Fibroblast of skin of scalp (primary cell): ENCODE measurements around the gene PPP1R2B.

Experiments
- DNase-seq: peaks from one replicate; pipeline ENCODE4 v3.0.0-alpha.2; 2013

PPP1R2B gene

DNA sequence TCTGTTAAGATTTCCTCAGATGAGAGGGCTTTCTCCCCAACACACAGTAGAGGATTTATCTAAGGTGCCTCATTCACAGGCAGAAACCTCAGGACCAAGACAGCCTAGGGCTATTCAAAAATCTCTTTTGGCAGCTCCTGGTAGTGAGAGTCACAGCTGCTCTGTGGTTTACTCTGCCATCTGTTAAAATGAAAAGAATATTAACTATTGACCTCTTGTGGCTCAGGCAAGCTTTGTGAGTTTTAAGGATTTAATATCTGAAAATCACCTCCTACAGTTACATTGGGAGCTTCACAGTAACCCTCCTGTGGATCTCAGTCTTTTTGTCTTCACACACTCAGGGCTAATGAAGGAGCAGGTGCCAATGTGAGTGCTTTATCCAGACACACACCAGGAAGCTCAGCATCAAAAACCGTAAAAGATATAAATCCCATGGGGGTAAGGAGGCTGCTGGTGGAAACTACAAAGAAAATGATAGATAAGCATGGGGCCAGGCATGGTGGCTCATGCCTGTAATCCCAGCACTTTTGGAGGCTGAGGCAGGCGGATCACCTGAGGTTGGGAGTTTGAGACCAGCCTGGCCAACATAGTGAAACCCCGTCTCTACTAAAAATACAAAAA is 29.7 kb downstream of the PPP1R2B start:
- no peak for DNase-seq

DNA sequence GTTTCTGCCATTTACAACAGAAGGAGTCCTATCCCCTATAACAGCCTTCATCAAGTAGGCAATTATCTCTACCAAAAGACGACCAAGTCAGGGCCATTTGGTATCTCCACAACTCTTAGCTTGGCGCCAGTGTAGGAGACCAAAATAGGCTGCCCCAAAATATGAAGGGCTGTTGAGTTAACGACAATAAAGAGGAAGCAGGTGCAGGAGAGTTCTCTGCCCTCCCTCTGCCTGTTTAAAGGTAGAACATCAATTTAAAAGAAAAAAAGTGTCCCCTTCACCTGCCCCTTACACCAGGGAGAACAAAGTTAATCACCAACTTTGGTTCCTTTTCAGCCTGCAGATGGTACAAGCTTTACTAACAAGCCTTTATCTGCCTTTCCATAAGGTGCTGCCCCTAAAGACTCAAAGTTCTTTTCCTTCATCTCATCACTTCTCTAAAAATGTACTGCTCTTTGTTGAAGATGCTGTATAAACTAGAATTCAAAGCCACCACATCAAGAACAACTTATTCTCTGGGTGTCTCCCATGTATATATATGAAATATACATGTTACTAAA is 33.3 kb downstream of the PPP1R2B start:
- DNase-seq = no peak

DNA sequence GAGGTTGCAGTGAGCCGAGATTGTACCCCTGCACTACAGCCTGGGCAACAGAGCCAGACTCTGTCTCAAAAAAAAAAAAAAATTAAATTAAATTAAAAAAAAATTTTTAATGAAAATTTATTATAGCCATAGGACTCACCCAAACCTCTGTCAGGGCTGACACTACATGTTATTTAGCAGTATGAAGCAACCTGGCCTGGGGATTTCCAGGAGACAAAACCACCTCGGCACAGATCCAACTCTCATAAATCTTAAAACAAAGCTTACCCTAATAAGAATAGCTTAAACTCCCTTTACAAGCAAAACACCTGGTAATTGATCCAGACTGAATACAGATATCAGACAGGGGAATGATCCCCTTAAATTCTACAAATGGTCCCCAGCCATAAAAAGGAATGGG is 38.4 kb downstream of the PPP1R2B start:
- no peak for DNase-seq

DNA sequence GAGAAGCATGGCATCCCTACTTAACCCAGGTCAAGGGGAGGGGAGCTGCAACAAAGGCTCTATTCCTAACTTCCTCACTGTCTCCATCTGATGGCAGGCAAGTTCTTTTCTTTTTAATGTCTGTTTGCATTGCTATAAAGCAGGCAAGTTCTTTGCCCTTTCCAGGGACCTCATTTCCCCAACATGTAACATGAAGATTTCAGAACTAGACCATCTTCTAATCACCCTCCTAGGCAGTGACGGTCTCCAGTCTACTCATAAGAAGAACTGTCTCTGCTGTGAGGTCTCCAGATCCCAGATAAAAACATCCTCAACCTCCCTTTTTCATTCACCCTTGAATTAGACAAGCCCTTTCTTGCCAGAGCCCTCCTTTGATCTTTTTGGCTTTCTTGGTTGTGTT is 42.1 kb downstream of the PPP1R2B start:
- DNase-seq = no peak

DNA sequence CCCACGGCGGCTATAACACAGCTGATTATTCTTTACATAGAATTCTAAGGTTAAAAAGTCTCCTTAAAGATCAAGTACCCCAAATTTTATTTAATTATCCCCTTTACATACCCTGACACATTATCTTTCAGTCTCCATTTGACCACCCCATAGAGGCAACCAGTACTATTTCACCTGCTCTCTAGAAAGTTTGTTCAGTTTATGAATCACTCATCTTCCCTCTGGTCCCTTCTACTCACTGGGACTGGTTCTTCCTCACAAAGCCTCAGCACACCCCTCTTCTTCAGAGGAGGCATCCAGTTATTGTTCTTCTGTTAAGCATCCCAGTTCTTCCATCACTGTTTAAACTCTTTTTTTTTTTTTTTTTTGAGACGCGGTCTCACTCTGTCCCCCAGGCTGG is 42.8 kb downstream of the PPP1R2B start:
- DNase-seq = no peak

DNA sequence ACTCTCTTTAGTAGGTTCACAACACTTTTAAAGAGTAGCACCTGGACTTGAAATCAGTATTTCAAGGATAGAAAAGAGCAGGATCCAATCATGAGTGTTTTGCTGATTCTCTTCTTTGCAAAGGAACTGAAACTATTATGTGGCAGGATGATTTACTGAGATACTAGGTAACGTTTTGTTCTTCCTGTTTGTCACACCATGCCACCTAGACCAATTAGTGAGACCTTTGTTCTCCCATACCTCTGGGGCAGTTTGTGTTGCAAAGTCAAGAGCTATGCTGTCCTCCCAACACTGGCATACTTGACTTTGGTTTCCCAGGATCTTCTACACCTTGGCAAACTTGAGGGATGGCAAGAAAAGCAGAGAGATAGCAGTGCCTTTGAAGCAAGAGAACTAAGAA is 43.4 kb downstream of the PPP1R2B start:
- DNase-seq = no peak

DNA sequence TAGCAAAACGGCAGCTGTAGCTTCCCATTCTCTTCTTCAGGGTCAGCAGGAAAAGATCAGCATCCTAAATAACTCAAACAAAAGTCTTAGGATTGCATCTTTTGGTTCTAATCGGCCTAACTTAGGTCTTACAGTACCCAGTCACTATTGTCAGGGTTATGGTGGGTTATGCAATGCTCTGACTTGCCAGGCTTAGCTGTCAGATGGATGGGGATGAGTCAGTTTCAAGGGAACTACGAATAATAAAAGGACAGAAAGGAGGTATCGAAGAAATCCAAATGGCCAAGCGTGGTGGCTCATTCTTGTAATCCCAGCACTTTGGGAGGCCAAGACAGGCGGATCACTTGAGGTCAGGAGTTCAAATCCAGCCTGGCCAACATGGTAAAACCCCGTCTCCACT is 46.5 kb downstream of the PPP1R2B start:
- DNase-seq = no peak
